ENCODE data around the gene UCP2.

DNA sequence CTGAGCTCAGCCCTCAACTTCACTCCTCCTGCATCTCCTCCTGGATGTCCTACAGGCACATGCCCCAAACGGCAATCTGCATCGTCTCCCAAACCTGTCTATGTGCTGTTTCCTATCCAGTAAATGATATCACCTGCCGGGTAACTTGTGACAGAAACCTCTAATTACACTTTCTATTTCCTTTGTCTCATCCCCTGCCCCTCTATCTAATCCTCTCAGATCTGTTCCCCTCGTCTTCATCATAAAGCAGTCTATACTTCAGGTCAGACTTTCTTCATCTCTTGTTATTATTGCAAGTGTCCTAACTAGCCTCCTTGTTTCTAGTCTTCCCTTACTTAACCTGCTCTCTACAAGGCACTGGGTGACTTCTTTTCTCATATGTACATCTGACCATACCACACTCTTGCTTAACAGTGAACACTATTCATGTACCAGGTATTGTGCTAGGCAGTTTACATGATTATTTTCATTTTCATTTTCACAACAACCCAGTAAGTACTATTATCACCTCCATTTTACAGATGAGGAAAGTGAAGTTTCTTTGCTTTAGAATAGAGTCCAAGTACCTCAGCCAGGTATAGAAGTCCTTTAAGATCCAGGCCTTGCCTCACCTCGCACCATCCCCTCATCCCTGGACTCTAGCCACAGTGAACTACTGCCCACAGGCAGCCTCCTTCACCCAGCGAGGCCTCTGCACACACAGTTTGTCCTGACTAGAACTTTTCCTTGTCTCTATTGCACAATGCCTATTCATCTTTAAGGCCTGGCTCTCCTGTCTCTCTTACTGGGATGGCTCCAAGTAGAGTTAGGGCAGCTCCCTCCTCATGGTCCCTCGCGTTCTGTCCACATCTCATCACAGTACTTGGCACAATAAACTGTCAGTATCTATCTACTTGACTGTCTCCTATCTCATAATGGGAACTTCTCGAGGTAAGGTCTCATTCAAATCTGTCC lies 48.4 kb upstream of the UCP2 start:
- TF ChIP-seq CREB1 (CRISPR knock-in tag; IDR thresholded peaks at IDR 0.05) (no peak), CTCF (IDR thresholded peaks at IDR 0.05) (no peak), TEAD4 (CRISPR knock-in tag; IDR thresholded peaks at IDR 0.05) (no peak), NFYB (CRISPR knock-in tag; conservative IDR thresholded peaks at IDR 0.05; ENCODE audit: low read depth) (no peak), PRRX2 (CRISPR knock-in tag; IDR thresholded peaks at IDR 0.05) (no peak), TCF7 (CRISPR knock-in tag; IDR thresholded peaks at IDR 0.05; ENCODE audit: low read depth) (no peak), NR2C2 (CRISPR knock-in tag; IDR thresholded peaks at IDR 0.05) (no peak), FOXJ3 (CRISPR knock-in tag; IDR thresholded peaks at IDR 0.05; ENCODE audit: borderline replicate concordance) (no peak), ETV6 (CRISPR knock-in tag; IDR thresholded peaks at IDR 0.05) (no peak), NFATC4 (CRISPR knock-in tag; IDR thresholded peaks at IDR 0.05) (no peak)
- TF ChIP-seq, protein P1, sequence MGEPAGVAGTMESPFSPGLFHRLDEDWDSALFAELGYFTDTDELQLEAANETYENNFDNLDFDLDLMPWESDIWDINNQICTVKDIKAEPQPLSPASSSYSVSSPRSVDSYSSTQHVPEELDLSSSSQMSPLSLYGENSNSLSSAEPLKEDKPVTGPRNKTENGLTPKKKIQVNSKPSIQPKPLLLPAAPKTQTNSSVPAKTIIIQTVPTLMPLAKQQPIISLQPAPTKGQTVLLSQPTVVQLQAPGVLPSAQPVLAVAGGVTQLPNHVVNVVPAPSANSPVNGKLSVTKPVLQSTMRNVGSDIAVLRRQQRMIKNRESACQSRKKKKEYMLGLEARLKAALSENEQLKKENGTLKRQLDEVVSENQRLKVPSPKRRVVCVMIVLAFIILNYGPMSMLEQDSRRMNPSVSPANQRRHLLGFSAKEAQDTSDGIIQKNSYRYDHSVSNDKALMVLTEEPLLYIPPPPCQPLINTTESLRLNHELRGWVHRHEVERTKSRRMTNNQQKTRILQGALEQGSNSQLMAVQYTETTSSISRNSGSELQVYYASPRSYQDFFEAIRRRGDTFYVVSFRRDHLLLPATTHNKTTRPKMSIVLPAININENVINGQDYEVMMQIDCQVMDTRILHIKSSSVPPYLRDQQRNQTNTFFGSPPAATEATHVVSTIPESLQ (CRISPR knock-in tag; IDR thresholded peaks at IDR 0.05) = no peak

Data from WTC11 (cell line).